Panc1 (cell line): ENCODE results near the gene PRODH2.

ENCODE experiments used
- SIN3A ChIP-seq: IDR thresholded peaks from 2 replicates; pipeline ENCODE4 v1.6.1; 2012; ENCODE audit warnings: low read depth, mild to moderate bottlenecking, low read length, moderate library complexity, borderline replicate concordance; ENCODE audit not compliant: insufficient read depth
- TF ChIP-seq, protein P1 (sequence below): fragments of 450-650 bp; IDR thresholded peaks from 2 replicates; pipeline ENCODE4 v1.5.1; 2017; ENCODE audit warnings: mild to moderate bottlenecking

GRCh38 chr19:35811317-35812219 is 1.1 kb downstream of the PRODH2 start:
- TF ChIP-seq SIN3A = no peak
- TF ChIP-seq, protein P1, sequence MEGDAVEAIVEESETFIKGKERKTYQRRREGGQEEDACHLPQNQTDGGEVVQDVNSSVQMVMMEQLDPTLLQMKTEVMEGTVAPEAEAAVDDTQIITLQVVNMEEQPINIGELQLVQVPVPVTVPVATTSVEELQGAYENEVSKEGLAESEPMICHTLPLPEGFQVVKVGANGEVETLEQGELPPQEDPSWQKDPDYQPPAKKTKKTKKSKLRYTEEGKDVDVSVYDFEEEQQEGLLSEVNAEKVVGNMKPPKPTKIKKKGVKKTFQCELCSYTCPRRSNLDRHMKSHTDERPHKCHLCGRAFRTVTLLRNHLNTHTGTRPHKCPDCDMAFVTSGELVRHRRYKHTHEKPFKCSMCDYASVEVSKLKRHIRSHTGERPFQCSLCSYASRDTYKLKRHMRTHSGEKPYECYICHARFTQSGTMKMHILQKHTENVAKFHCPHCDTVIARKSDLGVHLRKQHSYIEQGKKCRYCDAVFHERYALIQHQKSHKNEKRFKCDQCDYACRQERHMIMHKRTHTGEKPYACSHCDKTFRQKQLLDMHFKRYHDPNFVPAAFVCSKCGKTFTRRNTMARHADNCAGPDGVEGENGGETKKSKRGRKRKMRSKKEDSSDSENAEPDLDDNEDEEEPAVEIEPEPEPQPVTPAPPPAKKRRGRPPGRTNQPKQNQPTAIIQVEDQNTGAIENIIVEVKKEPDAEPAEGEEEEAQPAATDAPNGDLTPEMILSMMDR = no peak
